GM19099 (cell line): ENCODE results near the gene RAB1A.

ENCODE experiments used
- POLR2A ChIP-seq: IDR thresholded peaks from 3 replicates; pipeline ENCODE4 v1.6.1; 2011; ENCODE audit warnings: low read depth; ENCODE audit not compliant: insufficient read length; ENCODE audit errors: extremely low read depth

The RAB1A gene

GRCh38 chr2:65037178-65037577, 92.7 kb downstream of the RAB1A start:
- no peak for TF ChIP-seq POLR2A
